SH-SY5Y (cell line): Measurements from ENCODE around the gene MYBPH.

Experiments
- GATA2 ChIP-seq: IDR thresholded peaks from 2 replicates; pipeline ENCODE4 v1.6.1; 2011; ENCODE audit warnings: mild to moderate bottlenecking, low read depth, low read length
- GATA3 ChIP-seq: IDR thresholded peaks from 2 replicates; pipeline ENCODE4 v1.6.1; 2011; ENCODE audit warnings: low read depth, mild to moderate bottlenecking, low read length, moderate library complexity

DNA sequence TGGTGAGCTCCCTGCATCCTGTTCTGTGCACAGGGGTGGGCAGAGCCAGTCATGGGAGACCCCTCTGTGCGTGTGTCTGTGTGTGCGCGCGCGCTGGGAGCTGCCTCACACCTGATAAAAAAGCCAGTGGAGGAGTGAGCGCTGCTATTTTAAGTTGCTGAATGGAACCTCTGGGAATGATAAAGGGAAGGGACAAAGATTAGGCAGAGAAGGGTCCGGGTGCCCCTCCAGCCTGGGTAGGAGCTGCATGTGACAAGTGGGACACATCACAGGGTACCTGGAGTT, 47.3 kb downstream of the MYBPH start:
- no peak for TF ChIP-seq GATA2
- TF ChIP-seq GATA3, result no peak
